Nucleus accumbens (tissue), 56 donors: ENCODE measurements around the gene PPM1F.
A peak's percentile ranks its signal among the peaks of the same experiment; 100 is the strongest.
"Not testable (repeated sequence)": the region's sequence is repeated elsewhere in the genome, so short reads cannot be mapped to it uniquely, and the experiment has no call there.

ENCODE experiments used
- DNase-seq, 56 donors: peaks; one replicate each; lab custom pipeline; 2025; lab: John Stamatoyannopoulos, UW

The PPM1F gene

GRCh38 chr22:21923163-21923561 lies 29.5 kb downstream of the PPM1F start:
- DNase-seq: no peak

GRCh38 chr22:21922370-21923162 lies 30.1 kb downstream of the PPM1F start:
- no peak for DNase-seq

GRCh38 chr22:21921729-21922128 lies 30.9 kb downstream of the PPM1F start:
- peak in 4 of 56 donors; percentile 5 to 47 (median 30) for DNase-seq

GRCh38 chr22:21921184-21921721 lies 31.4 kb downstream of the PPM1F start:
- no peak for DNase-seq

- DNase-seq: no peak
These were observed 32.1 kb downstream of the PPM1F start for GRCh38 chr22:21920341-21921183.

GRCh38 chr22:21919526-21920307 lies 32.9 kb downstream of the PPM1F start:
- peak in 18 of 56 donors; percentile 19 to 68 (median 40) for DNase-seq

- no peak for DNase-seq
These were observed 34.0 kb downstream of the PPM1F start for GRCh38 chr22:21918466-21919185.

- DNase-seq: no peak
These were observed 34.7 kb downstream of the PPM1F start for GRCh38 chr22:21917959-21918261.

- peak in 12 of 56 donors; percentile 14 to 53 (median 22) for DNase-seq
These were observed 35.3 kb downstream of the PPM1F start for GRCh38 chr22:21917181-21917958.

GRCh38 chr22:21916309-21916918 lies 36.2 kb downstream of the PPM1F start:
- no peak for DNase-seq

- DNase-seq: no peak
These were observed 36.9 kb downstream of the PPM1F start for GRCh38 chr22:21915624-21916308.

GRCh38 chr22:21914033-21914642 lies 38.5 kb downstream of the PPM1F start:
- DNase-seq: not testable (repeated sequence)

- not testable (repeated sequence) for DNase-seq
These were observed 42.3 kb downstream of the PPM1F start for GRCh38 chr22:21910367-21910766.

- no peak for DNase-seq
These were observed 42.8 kb downstream of the PPM1F start for GRCh38 chr22:21909871-21910270.

GRCh38 chr22:21907638-21908522 lies 44.8 kb downstream of the PPM1F start:
- DNase-seq: no peak

- not testable (repeated sequence) for DNase-seq
These were observed 47.4 kb downstream of the PPM1F start for GRCh38 chr22:21905234-21905633.
